Neural crest cell (in vitro differentiated cells): ENCODE data around the gene NRG3. TPM values are rescaled to one million over a fixed set of nuclear protein-coding genes. Genes with fewer than 3 reads are reported as not detected.

Source experiments
- DNase-seq: peaks from one replicate; pipeline ENCODE4 v3.0.0; 2021; ENCODE audit warnings: low read depth, mixed read lengths, low spot score
- H3K27ac Mint-ChIP-seq: one replicate; pipeline ENCODE4 v1.8.0; 2021; ENCODE audit warnings: mild to moderate bottlenecking, mixed read lengths; ENCODE audit not compliant: unreplicated experiment
- H3K27me3 Mint-ChIP-seq: 2 replicates; pipeline ENCODE4 v1.8.0; 2021; ENCODE audit warnings: low read depth, mild to moderate bottlenecking, mixed read lengths
- H3K36me3 Mint-ChIP-seq: 2 replicates; pipeline ENCODE4 v1.8.0; 2021; ENCODE audit warnings: low read depth, mild to moderate bottlenecking, mixed read lengths
- H3K4me1 Mint-ChIP-seq: 2 replicates; pipeline ENCODE4 v1.8.0; 2021; ENCODE audit warnings: mixed read lengths
- H3K4me3 Mint-ChIP-seq: one replicate; pipeline ENCODE4 v1.8.0; 2021; ENCODE audit warnings: mild to moderate bottlenecking, mixed read lengths
- H3K9me3 Mint-ChIP-seq: 2 replicates; pipeline ENCODE4 v1.8.0; 2021; ENCODE audit warnings: mixed read lengths
- CTCF ChIP-seq: fragments of 200-600 bp; sonication (generic); conservative IDR thresholded peaks from 2 replicates; pipeline ENCODE4 v1.5.0; 2021; ENCODE audit warnings: antibody characterized with exemption, mild to moderate bottlenecking
- total RNA-seq: library from RNA; stranded (reverse); gene quantifications from 2 replicates; pipeline ENCODE4 v1.2.1, GENCODE V29; 2021

Gene NRG3
- total RNA-seq, 1 donor from 2014 or later, result 3.1 TPM

GRCh38 chr10:81873932-81874816 is 820 bp upstream of the NRG3 start:
- Mint-ChIP-seq H3K9me3 (no peaks in the 10 kb centered on the region), H3K27me3 (peaks cover 82% of the 10 kb centered on the region), H3K36me3 (no peaks in the 10 kb centered on the region), H3K4me1 (peaks cover 15% of the 10 kb centered on the region), H3K27ac (no peak overlapping the region), H3K4me3 (peak overlapping the region; percentile 85)
- peak; percentile 69 for DNase-seq
- TF ChIP-seq CTCF, result peak; percentile 13

GRCh38 chr10:81875467-81876252 is 666 bp downstream of the NRG3 start:
- peak; percentile 11 for DNase-seq
- peaks cover 15% of the 10 kb centered on the region for H3K4me1 Mint-ChIP-seq
- H3K9me3 Mint-ChIP-seq, result no peaks in the 10 kb centered on the region
- peak overlapping the region; percentile 86 for H3K4me3 Mint-ChIP-seq
- peaks cover 81% of the 10 kb centered on the region for H3K27me3 Mint-ChIP-seq
- no peaks in the 10 kb centered on the region for H3K36me3 Mint-ChIP-seq
- TF ChIP-seq CTCF, result no peak
- peak overlapping the region; percentile 39 for H3K27ac Mint-ChIP-seq

GRCh38 chr10:81876253-81877077 is 1.5 kb downstream of the NRG3 start:
- Mint-ChIP-seq H3K27ac (peak overlapping the region; percentile 39), H3K9me3 (no peaks in the 10 kb centered on the region), H3K36me3 (no peaks in the 10 kb centered on the region), H3K4me1 (peaks cover 15% of the 10 kb centered on the region), H3K27me3 (peaks cover 80% of the 10 kb centered on the region), H3K4me3 (peak overlapping the region; percentile 86)
- peak; percentile 25 for DNase-seq
- no peak for TF ChIP-seq CTCF

- Mint-ChIP-seq H3K27me3 (peaks cover 68% of the 10 kb centered on the region), H3K4me3 (peak overlapping the region; percentile 86), H3K27ac (no peak overlapping the region), H3K36me3 (no peaks in the 10 kb centered on the region), H3K4me1 (peaks cover 15% of the 10 kb centered on the region), H3K9me3 (no peaks in the 10 kb centered on the region)
- no peak for TF ChIP-seq CTCF
- DNase-seq, result no peak
These were observed 2.6 kb downstream of the NRG3 start for GRCh38 chr10:81877596-81877995.

GRCh38 chr10:81882011-81882410 is 7.0 kb downstream of the NRG3 start:
- Mint-ChIP-seq H3K4me1 (peaks cover 5% of the 10 kb centered on the region), H3K27me3 (peaks cover 38% of the 10 kb centered on the region), H3K4me3 (no peak overlapping the region), H3K36me3 (no peaks in the 10 kb centered on the region), H3K27ac (no peak overlapping the region), H3K9me3 (no peaks in the 10 kb centered on the region)
- DNase-seq, result no peak
- TF ChIP-seq CTCF, result no peak
